Measurements from ENCODE around the gene HIVEP3.

The HIVEP3 gene

GRCh38 chr1:41898191-41898713, 20.5 kb downstream of the HIVEP3 start:
- peak; percentile 27 for DNase-seq (ENCODE audit: low read depth)
- no peak for TF ChIP-seq CTCF (IDR thresholded peaks at IDR 0.05; ENCODE audit: insufficient read depth, low read depth, low read length, missing control alignments)
- H3K4me3 ChIP-seq (ENCODE audit: low read depth, low read length): no peak overlapping the region

GRCh38 chr1:41895552-41895951, 23.2 kb downstream of the HIVEP3 start:
- H3K4me3 ChIP-seq (ENCODE audit: low read depth, low read length): no peak overlapping the region
- no peak for DNase-seq (ENCODE audit: low read depth)
- no peak for TF ChIP-seq CTCF (IDR thresholded peaks at IDR 0.05; ENCODE audit: insufficient read depth, low read depth, low read length, missing control alignments)

GRCh38 chr1:41894808-41895483, 23.8 kb downstream of the HIVEP3 start:
- no peak for DNase-seq (ENCODE audit: low read depth)
- no peak overlapping the region for H3K4me3 ChIP-seq (ENCODE audit: low read depth, low read length)
- no peak for TF ChIP-seq CTCF (IDR thresholded peaks at IDR 0.05; ENCODE audit: insufficient read depth, low read depth, low read length, missing control alignments)

- no peak for DNase-seq (ENCODE audit: low read depth)
- no peak for TF ChIP-seq CTCF (IDR thresholded peaks at IDR 0.05; ENCODE audit: insufficient read depth, low read depth, low read length, missing control alignments)
- no peak overlapping the region for H3K4me3 ChIP-seq (ENCODE audit: low read depth, low read length)
Measured at GRCh38 chr1:41894101-41894807, 24.5 kb downstream of the HIVEP3 start.

- no peak overlapping the region for H3K4me3 ChIP-seq (ENCODE audit: low read depth, low read length)
- no peak for TF ChIP-seq CTCF (IDR thresholded peaks at IDR 0.05; ENCODE audit: insufficient read depth, low read depth, low read length, missing control alignments)
- peak; percentile 29 for DNase-seq (ENCODE audit: low read depth)
Measured at GRCh38 chr1:41892301-41892781, 26.4 kb downstream of the HIVEP3 start.

GRCh38 chr1:41891199-41891896, 27.4 kb downstream of the HIVEP3 start:
- peak; percentile 37 for TF ChIP-seq CTCF (IDR thresholded peaks at IDR 0.05; ENCODE audit: insufficient read depth, low read depth, low read length, missing control alignments)
- peak; percentile 88 for DNase-seq (ENCODE audit: low read depth)
- peak overlapping the region; percentile 64 for H3K4me3 ChIP-seq (ENCODE audit: low read depth, low read length)

All from GM12865 (cell line).